ENCODE measurements around the gene TRAM2.

GRCh38 chr6:52555518-52556233, 21.2 kb downstream of the TRAM2 start:
- TF ChIP-seq PPARA (CRISPR knock-in tag; IDR thresholded peaks at IDR 0.05; ENCODE audit: borderline replicate concordance) (no peak), CREB5 (CRISPR knock-in tag; IDR thresholded peaks at IDR 0.05; ENCODE audit: low read depth) (no peak), RARB (CRISPR knock-in tag; IDR thresholded peaks at IDR 0.05) (no peak), ISL1 (CRISPR knock-in tag; IDR thresholded peaks at IDR 0.05) (peak; percentile 41; the same call in 1 of the 2 replicates)

All from SK-N-SH treated with all-trans-retinoic acid at 6 μM for 48 hours (cell line).